Measurements from ENCODE around the gene SYT17.

Gene SYT17

GRCh38 chr16:19286827-19287226 is 118.8 kb downstream of the SYT17 start:
- TF ChIP-seq ZFP30 (CRISPR knock-in tag; IDR thresholded peaks at IDR 0.05) (no peak), BACH2 (CRISPR knock-in tag; IDR thresholded peaks at IDR 0.05; ENCODE audit: borderline replicate concordance) (no peak), ZNF565 (CRISPR knock-in tag; conservative IDR thresholded peaks at IDR 0.05; ENCODE audit: low read depth) (no peak), SNAI2 (CRISPR knock-in tag; IDR thresholded peaks at IDR 0.05) (no peak), TOX (CRISPR knock-in tag; IDR thresholded peaks at IDR 0.05; ENCODE audit: borderline replicate concordance) (no peak), CSDC2 (CRISPR knock-in tag; IDR thresholded peaks at IDR 0.05) (no peak), ARNTL (CRISPR knock-in tag; IDR thresholded peaks at IDR 0.05; ENCODE audit: borderline replicate concordance, low read depth) (no peak), PPARA (CRISPR knock-in tag; IDR thresholded peaks at IDR 0.05; ENCODE audit: borderline replicate concordance) (no peak), ISL1 (CRISPR knock-in tag; IDR thresholded peaks at IDR 0.05) (no peak), GLIS3 (CRISPR knock-in tag; IDR thresholded peaks at IDR 0.05) (no peak)
- no peak for ATAC-seq

DNA sequence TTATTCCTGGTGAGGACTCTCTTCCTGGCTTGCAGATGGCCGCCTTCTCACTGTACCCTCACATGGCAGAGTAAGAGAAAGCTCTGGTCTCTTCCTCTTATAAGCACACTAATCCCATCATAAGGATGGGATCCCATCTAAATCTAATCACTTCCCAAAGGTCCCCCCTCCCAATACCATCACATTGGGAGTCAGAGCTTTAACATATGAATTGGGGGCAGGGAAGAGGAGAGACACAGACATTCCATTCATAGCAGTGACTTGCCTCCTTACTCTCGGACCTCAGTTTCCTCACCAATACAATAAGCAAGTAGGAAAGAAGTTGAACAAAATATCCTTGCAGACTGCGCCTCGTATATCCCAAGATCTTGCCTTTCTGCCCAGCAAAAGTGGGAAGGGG is 119.2 kb downstream of the SYT17 start:
- TF ChIP-seq ARNTL (CRISPR knock-in tag; IDR thresholded peaks at IDR 0.05; ENCODE audit: borderline replicate concordance, low read depth), result no peak
- no peak for TF ChIP-seq ZFP30 (CRISPR knock-in tag; IDR thresholded peaks at IDR 0.05)
- TF ChIP-seq, protein P1, sequence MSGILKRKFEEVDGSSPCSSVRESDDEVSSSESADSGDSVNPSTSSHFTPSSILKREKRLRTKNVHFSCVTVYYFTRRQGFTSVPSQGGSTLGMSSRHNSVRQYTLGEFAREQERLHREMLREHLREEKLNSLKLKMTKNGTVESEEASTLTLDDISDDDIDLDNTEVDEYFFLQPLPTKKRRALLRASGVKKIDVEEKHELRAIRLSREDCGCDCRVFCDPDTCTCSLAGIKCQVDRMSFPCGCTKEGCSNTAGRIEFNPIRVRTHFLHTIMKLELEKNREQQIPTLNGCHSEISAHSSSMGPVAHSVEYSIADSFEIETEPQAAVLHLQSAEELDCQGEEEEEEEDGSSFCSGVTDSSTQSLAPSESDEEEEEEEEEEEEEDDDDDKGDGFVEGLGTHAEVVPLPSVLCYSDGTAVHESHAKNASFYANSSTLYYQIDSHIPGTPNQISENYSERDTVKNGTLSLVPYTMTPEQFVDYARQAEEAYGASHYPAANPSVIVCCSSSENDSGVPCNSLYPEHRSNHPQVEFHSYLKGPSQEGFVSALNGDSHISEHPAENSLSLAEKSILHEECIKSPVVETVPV (CRISPR knock-in tag; IDR thresholded peaks at IDR 0.05), result no peak
- no peak for TF ChIP-seq ISL1 (CRISPR knock-in tag; IDR thresholded peaks at IDR 0.05)
- no peak for TF ChIP-seq OSR1 (CRISPR knock-in tag; IDR thresholded peaks at IDR 0.05)
- no peak for TF ChIP-seq ZFP3 (CRISPR knock-in tag; IDR thresholded peaks at IDR 0.05)
- no peak for TF ChIP-seq ZNF70 (CRISPR knock-in tag; IDR thresholded peaks at IDR 0.05)
- TF ChIP-seq TOX (CRISPR knock-in tag; IDR thresholded peaks at IDR 0.05; ENCODE audit: borderline replicate concordance), result no peak
- no peak for TF ChIP-seq CREB5 (CRISPR knock-in tag; IDR thresholded peaks at IDR 0.05; ENCODE audit: low read depth)
- no peak for TF ChIP-seq POU6F1 (CRISPR knock-in tag; IDR thresholded peaks at IDR 0.05; ENCODE audit: borderline replicate concordance, low read depth)
- no peak for TF ChIP-seq ZC3H10 (CRISPR knock-in tag; IDR thresholded peaks at IDR 0.05)
- TF ChIP-seq RARB (CRISPR knock-in tag; IDR thresholded peaks at IDR 0.05), result no peak
- no peak for TF ChIP-seq TCF4 (CRISPR knock-in tag; IDR thresholded peaks at IDR 0.05; ENCODE audit: borderline replicate concordance)
- TF ChIP-seq BACH2 (CRISPR knock-in tag; IDR thresholded peaks at IDR 0.05; ENCODE audit: borderline replicate concordance), result no peak
- no peak for TF ChIP-seq PPARA (CRISPR knock-in tag; IDR thresholded peaks at IDR 0.05; ENCODE audit: borderline replicate concordance)
- TF ChIP-seq PATZ1 (CRISPR knock-in tag; IDR thresholded peaks at IDR 0.05; ENCODE audit: borderline replicate concordance), result no peak
- no peak for TF ChIP-seq ZNF8 (CRISPR knock-in tag; IDR thresholded peaks at IDR 0.05)
- no peak for TF ChIP-seq ZNF565 (CRISPR knock-in tag; conservative IDR thresholded peaks at IDR 0.05; ENCODE audit: low read depth)
- no peak for TF ChIP-seq CSDC2 (CRISPR knock-in tag; IDR thresholded peaks at IDR 0.05)
- no peak for TF ChIP-seq SNAI2 (CRISPR knock-in tag; IDR thresholded peaks at IDR 0.05)
- no peak for ATAC-seq

- ATAC-seq, result no peak
- TF ChIP-seq CREB5 (CRISPR knock-in tag; IDR thresholded peaks at IDR 0.05; ENCODE audit: low read depth) (no peak), GLIS3 (CRISPR knock-in tag; IDR thresholded peaks at IDR 0.05) (no peak), POU6F1 (CRISPR knock-in tag; IDR thresholded peaks at IDR 0.05; ENCODE audit: borderline replicate concordance, low read depth) (no peak), ZFP3 (CRISPR knock-in tag; IDR thresholded peaks at IDR 0.05) (no peak), TCF4 (CRISPR knock-in tag; IDR thresholded peaks at IDR 0.05; ENCODE audit: borderline replicate concordance) (no peak), ESRRG (CRISPR knock-in tag; IDR thresholded peaks at IDR 0.05) (no peak), OSR1 (CRISPR knock-in tag; IDR thresholded peaks at IDR 0.05) (no peak), ZFP30 (CRISPR knock-in tag; IDR thresholded peaks at IDR 0.05) (no peak), ZC3H10 (CRISPR knock-in tag; IDR thresholded peaks at IDR 0.05) (no peak), ZNF8 (CRISPR knock-in tag; IDR thresholded peaks at IDR 0.05) (no peak)
- TF ChIP-seq, protein P1 (CRISPR knock-in tag; IDR thresholded peaks at IDR 0.05), result no peak
These were observed 121.1 kb downstream of the SYT17 start for GRCh38 chr16:19288872-19289799.
